GM12878 (cell line): ENCODE data around the gene MACROD2. TPM values are rescaled to one million over a fixed set of nuclear protein-coding genes. Genes with fewer than 3 reads are reported as not detected.

ENCODE experiments used
- ATAC-seq: fragments of 200-7000 bp; cut with Tn5 transposase; 3 replicates; pipeline ENCODE4 v1.9.1; 2020; ENCODE audit warnings: mild to moderate bottlenecking, moderate library complexity
- BruUV-seq: library from RNA; stranded (reverse); fragments of 400-500 nt; replicated peaks from 2 replicates; lab custom pipeline; 2021; lab: Mats Ljungman, UMichigan
- CTCF ChIA-PET: fragments of 300-600 bp; sonication (Branson Sonifier 250); formaldehyde crosslinking; extraction: SDS; loops from one replicate; lab custom pipeline; 2021; ENCODE audit warnings: inconsistent platforms; lab: Yijun Ruan, JAX
- POLR2A ChIA-PET: fragments of 350-600 bp; formaldehyde crosslinking; extraction: SDS; loops from one replicate; lab custom pipeline; 2021; ENCODE audit warnings: inconsistent platforms; lab: Charles Lee
- RAD21 ChIA-PET: fragments of 300-600 bp; sonication (Branson Sonifier 250); formaldehyde crosslinking; loops from one replicate; lab custom pipeline; 2023; ENCODE audit warnings: antibody characterized with exemption; ENCODE audit not compliant: unreplicated experiment; lab: Charles Lee
- SMC1A ChIA-PET: fragments of 300-600 bp; sonication (Branson Sonifier 250); formaldehyde crosslinking; loops from one replicate; lab custom pipeline; 2023; ENCODE audit not compliant: unreplicated experiment, uncharacterized antibody; lab: Charles Lee
- DNase-seq: peaks from one replicate; pipeline ENCODE4 v3.0.0-alpha.2; 2011; ENCODE audit warnings: low read depth, low spot score
- FAIRE-seq: peaks from 3 replicates; lab custom pipeline; 2011; peaks lifted over from hg19 to GRCh38; lab: Jason Lieb, UNC
- H2AFZ ChIP-seq: 2 replicates; pipeline ENCODE4 v1.6.0; 2011; ENCODE audit warnings: low read depth, low read length, control low read depth; ENCODE audit not compliant: control insufficient read depth
- H3K27ac ChIP-seq: 2 replicates; pipeline ENCODE4 v1.5.1; 2011; ENCODE audit warnings: control low read depth; ENCODE audit not compliant: control insufficient read depth, insufficient read depth
- H3K27me3 ChIP-seq, 2 experiments: replicated peaks in 1 of 2; 2 replicates each; pipeline versions ENCODE4 v1.6.0 to v1.6.1; 2011; ENCODE audit warnings: low read length in 1 of 2; ENCODE audit not compliant: control insufficient read depth in 2 of 2, insufficient read depth in 2 of 2
- H3K36me3 ChIP-seq, 2 experiments: 2 replicates each; pipeline ENCODE4 v1.5.1; 2011; ENCODE audit warnings: low read length in 1 of 2; ENCODE audit not compliant: control insufficient read depth in 2 of 2, insufficient read depth in 2 of 2
- H3K4me1 ChIP-seq: 2 replicates; pipeline ENCODE4 v1.6.1; 2011; ENCODE audit warnings: mild to moderate bottlenecking, low read length, moderate library complexity, mixed read lengths; ENCODE audit not compliant: control insufficient read depth, insufficient read depth
- H3K4me2 ChIP-seq: 2 replicates; pipeline ENCODE4 v1.6.0; 2011; ENCODE audit warnings: control low read depth; ENCODE audit not compliant: control insufficient read depth, insufficient read depth
- H3K4me3 ChIP-seq: fragments of 200-600 bp; sonication (generic); 2 replicates; pipeline ENCODE4 v1.5.1; 2016
- H3K79me2 ChIP-seq: 2 replicates; pipeline ENCODE4 v1.6.0; 2011; ENCODE audit warnings: low read length; ENCODE audit not compliant: control insufficient read depth, insufficient read depth
- H3K9ac ChIP-seq: 2 replicates; pipeline ENCODE4 v1.8.0; 2011; ENCODE audit warnings: low read length, control low read depth, mixed read lengths; ENCODE audit not compliant: control insufficient read depth, insufficient read depth
- H3K9me3 ChIP-seq: replicated peaks from 3 replicates; pipeline ENCODE4 v1.5.1; 2011; ENCODE audit warnings: mild to moderate bottlenecking, low read length; ENCODE audit not compliant: control insufficient read depth, insufficient read depth
- H4K20me1 ChIP-seq: 2 replicates; pipeline ENCODE4 v1.6.0; 2011; ENCODE audit not compliant: control insufficient read depth, insufficient read depth
- CREM ChIP-seq: IDR thresholded peaks from 2 replicates; pipeline ENCODE4 v1.6.1; 2014; ENCODE audit warnings: antibody characterized with exemption, low read depth
- ETV6 ChIP-seq, 2 experiments: fragments of 450-650 bp in 1 of 2; IDR thresholded peaks in 1 of 2; conservative IDR thresholded peaks in 1 of 2; 2 replicates each; pipeline ENCODE4 v1.6.1; 2014; ENCODE audit warnings: antibody characterized with exemption in 1 of 2, borderline replicate concordance in 1 of 2, low read depth in 1 of 2, mild to moderate bottlenecking in 1 of 2, moderate library complexity in 1 of 2
- IRF3 ChIP-seq: fragments of 450-650 bp; IDR thresholded peaks from 2 replicates; pipeline ENCODE4 v1.6.1; 2014; ENCODE audit warnings: mild to moderate bottlenecking
- MLLT1 ChIP-seq: fragments of 450-650 bp; IDR thresholded peaks from 2 replicates; pipeline ENCODE4 v1.6.1; 2016; ENCODE audit warnings: mild to moderate bottlenecking
- NR2F1 ChIP-seq: fragments of 450-650 bp; conservative IDR thresholded peaks from 2 replicates; pipeline ENCODE4 v1.6.1; 2017; ENCODE audit warnings: mild to moderate bottlenecking
- POLR2AphosphoS5 ChIP-seq: IDR thresholded peaks from 2 replicates; pipeline ENCODE4 v1.6.1; 2011; ENCODE audit warnings: mild to moderate bottlenecking, low read length, inconsistent platforms
- RAD51 ChIP-seq: fragments of 450-650 bp; IDR thresholded peaks from 2 replicates; pipeline ENCODE4 v1.6.1; 2016; ENCODE audit warnings: moderate library complexity, mild to moderate bottlenecking, inconsistent platforms
- TCF7 ChIP-seq: IDR thresholded peaks from 2 replicates; pipeline ENCODE4 v1.6.1; 2014; ENCODE audit warnings: antibody characterized with exemption, borderline replicate concordance
- ZSCAN29 ChIP-seq: fragments of 450-650 bp; IDR thresholded peaks from 2 replicates; pipeline ENCODE4 v1.6.1; 2017; ENCODE audit warnings: mild to moderate bottlenecking, moderate library complexity
- WGBS: methylation state at CpG from one replicate; pipeline ENCODE4 v1.1.6; 2016; ENCODE audit warnings: low lambda C conversion rate; ENCODE audit not compliant: insufficient replicate concordance, insufficient coverage; ENCODE audit errors: missing lambda C conversion rate; 5-methylcytosine and 5-hydroxymethylcytosine counted together
- in situ Hi-C: fragments of 300-500 bp; cut with MboI; formaldehyde crosslinking; loops from 9 replicates; pipeline ENCODE4 v1.14.3; 2018; ENCODE audit warnings: mixed read lengths
- intact Hi-C: fragments of 100-400 bp; cut with micrococcal nuclease; formaldehyde crosslinking; loops from one replicate; pipeline ENCODE4 v1.14.2; 2022; ENCODE audit not compliant: unreplicated experiment
- polyA plus RNA-seq, 11 experiments: library from polyadenylated mRNA; depleted of rRNA in 4 of 11; unstranded in 6 of 11; stranded (reverse) in 5 of 11; fragments of >200 nt; fragmentation: Nextera tagmentation in 4 of 11; fragmentation: Illumina TruSeq in 1 of 11; extraction: Ambion mirVana in 4 of 11; extraction: Trizol in 1 of 11; gene quantifications; 1 replicate in 1 of 11; 2 replicates in 10 of 11; pipeline versions ENCODE4 v1.2.1 to v1.2.3, GENCODE V29; 2011 to 2016; ENCODE audit warnings: inconsistent platforms in 2 of 11, missing spikeins in 2 of 11, low read depth in 1 of 11
- total RNA-seq, 4 experiments: library from RNA; depleted of rRNA in 3 of 4; stranded (reverse); fragments of >200 nt in 3 of 4; fragmentation: Illumina TruSeq in 1 of 4; extraction: Trizol in 1 of 4; gene quantifications; 2 replicates each; pipeline versions ENCODE4 v1.2.1 to v1.2.3, GENCODE V29; 2013 to 2021

Gene MACROD2
- total and polyA plus RNA-seq, 10 of the 15 experiments (the other 5 are each of a cell fraction or from before 2014, with no cell fraction given): 1.1 to 21.5 (median 2.2) TPM

GRCh38 chr20:14568225-14568624 is 572.9 kb downstream of the MACROD2 start:
- no peak overlapping the region for H3K9ac ChIP-seq
- no peaks in the 10 kb centered on the region for H3K79me2 ChIP-seq
- intact Hi-C loops (no loop called here), in situ Hi-C loops (no loop called here)
- no peaks in the 10 kb centered on the region for H3K9me3 ChIP-seq
- no peaks in the 10 kb centered on the region for H4K20me1 ChIP-seq
- ChIA-PET SMC1A (interaction anchor here (1.3 to 1.5 kb wide), 2 partner anchors 10 to 12 kb away, joined by 3 to 4 read pairs; no protein-coding TSS in a partner anchor), RAD21 (no interaction called here), POLR2A (no interaction called here), CTCF (interaction anchor here (1.7 kb wide), 1 partner anchor 10 kb away, joined by 3 read pairs; no protein-coding TSS in a partner anchor)
- no peaks in the 10 kb centered on the region for H3K4me1 ChIP-seq
- no peak overlapping the region for H2AFZ ChIP-seq
- no peak for TF ChIP-seq IRF3
- TF ChIP-seq NR2F1: no peak
- no peak for TF ChIP-seq TCF7
- no peak for TF ChIP-seq RAD51
- no peak for TF ChIP-seq CREM
- TF ChIP-seq MLLT1: no peak
- no peak for TF ChIP-seq ETV6 (conservative IDR thresholded peaks at IDR 0.05 in 1 of 2, IDR thresholded peaks at IDR 0.05 in 1 of 2; ENCODE audit: borderline replicate concordance in 1 of 2, low read depth in 1 of 2)
- TF ChIP-seq ZSCAN29: no peak
- TF ChIP-seq POLR2AphosphoS5: no peak
- no peaks in the 10 kb centered on the region for H3K36me3 ChIP-seq
- no peak overlapping the region for H3K4me2 ChIP-seq
- H3K27me3 ChIP-seq: no peaks in the 10 kb centered on the region
- FAIRE-seq: no peak
- DNase-seq: no peak
- H3K4me3 ChIP-seq: no peak overlapping the region
- WGBS: 2% methylated on average over 3 of the region's 3 CpGs
- ATAC-seq: no peak
- no peak overlapping the region for H3K27ac ChIP-seq
- BruUV-seq: no TSS peak
